HEK293 (cell line): ENCODE data around the gene ANKRD37.

Experiments
- ATF2 ChIP-seq: fragments of 450-650 bp; formaldehyde crosslinking; IDR thresholded peaks from 2 replicates; pipeline ENCODE4 v1.5.1; 2016; ENCODE audit warnings: missing biosample characterization, missing genetic modification characterization, low read depth
- EGR2 ChIP-seq: fragments of 450-650 bp; formaldehyde crosslinking; IDR thresholded peaks from 2 replicates; pipeline ENCODE4 v1.5.1; 2016; ENCODE audit warnings: low read depth, missing biosample characterization, missing genetic modification characterization
- HIC1 ChIP-seq: fragments of 450-650 bp; formaldehyde crosslinking; IDR thresholded peaks from 2 replicates; pipeline ENCODE4 v1.5.1; 2016; ENCODE audit warnings: missing biosample characterization, missing genetic modification characterization
- HOXC10 ChIP-seq: sonication (generic); formaldehyde crosslinking; IDR thresholded peaks from 2 replicates; pipeline ENCODE4 v1.8.1; 2023; ENCODE audit warnings: mild to moderate bottlenecking, missing genetic modification reagents
- OSR2 ChIP-seq: fragments of 450-650 bp; formaldehyde crosslinking; IDR thresholded peaks from 2 replicates; pipeline ENCODE4 v1.5.1; 2016; ENCODE audit warnings: missing biosample characterization, missing genetic modification characterization
- PRDM1 ChIP-seq: fragments of 450-650 bp; formaldehyde crosslinking; IDR thresholded peaks from 2 replicates; pipeline ENCODE4; 2016; ENCODE audit warnings: missing biosample characterization, missing genetic modification characterization
- SETDB1 ChIP-seq: IDR thresholded peaks from one replicate; pipeline ENCODE4 v1.6.1; 2017; ENCODE audit warnings: mild to moderate bottlenecking, low read length, moderate library complexity, mixed read lengths; ENCODE audit not compliant: insufficient read length
- WT1 ChIP-seq: fragments of 450-650 bp; formaldehyde crosslinking; IDR thresholded peaks from 2 replicates; pipeline ENCODE4 v1.5.1; 2016; ENCODE audit warnings: missing biosample characterization, missing genetic modification characterization
- ZBTB20 ChIP-seq: fragments of 450-650 bp; formaldehyde crosslinking; IDR thresholded peaks from 2 replicates; pipeline ENCODE4 v1.5.1; 2016; ENCODE audit warnings: missing biosample characterization, missing genetic modification characterization
- ZNF132 ChIP-seq: fragments of 450-650 bp; formaldehyde crosslinking; IDR thresholded peaks from 2 replicates; pipeline ENCODE4 v1.5.1; 2017; ENCODE audit warnings: missing biosample characterization, missing genetic modification characterization, borderline replicate concordance
- ZNF148 ChIP-seq: fragments of 450-650 bp; formaldehyde crosslinking; IDR thresholded peaks from 2 replicates; pipeline ENCODE4 v1.5.0; 2017; ENCODE audit warnings: missing biosample characterization, missing genetic modification characterization, borderline replicate concordance
- ZNF26 ChIP-seq: fragments of 450-650 bp; formaldehyde crosslinking; IDR thresholded peaks from 2 replicates; pipeline ENCODE4 v1.5.1; 2016; ENCODE audit warnings: missing biosample characterization, missing genetic modification characterization
- ZNF302 ChIP-seq: fragments of 450-650 bp; formaldehyde crosslinking; IDR thresholded peaks from 2 replicates; pipeline ENCODE4 v1.5.1; 2016; ENCODE audit warnings: missing biosample characterization, missing genetic modification characterization, low read depth
- ZNF335 ChIP-seq: fragments of 450-650 bp; formaldehyde crosslinking; conservative IDR thresholded peaks from 2 replicates; pipeline ENCODE4 v1.5.1; 2016; ENCODE audit warnings: missing biosample characterization, missing genetic modification characterization
- ZNF416 ChIP-seq: fragments of 450-650 bp; formaldehyde crosslinking; IDR thresholded peaks from 2 replicates; pipeline ENCODE4 v1.5.1; 2016; ENCODE audit warnings: missing biosample characterization, missing genetic modification characterization
- ZNF48 ChIP-seq: fragments of 450-650 bp; formaldehyde crosslinking; IDR thresholded peaks from 2 replicates; pipeline ENCODE4 v1.5.1; 2016; ENCODE audit warnings: missing biosample characterization, missing genetic modification characterization
- ZNF510 ChIP-seq: fragments of 450-650 bp; formaldehyde crosslinking; IDR thresholded peaks from 2 replicates; pipeline ENCODE4 v1.5.1; 2018; ENCODE audit warnings: mild to moderate bottlenecking, missing genetic modification characterization, missing biosample characterization; ENCODE audit not compliant: insufficient replicate concordance
- ZNF518A ChIP-seq: fragments of 450-650 bp; formaldehyde crosslinking; conservative IDR thresholded peaks from 2 replicates; pipeline ENCODE4 v1.5.1; 2016; ENCODE audit warnings: low read depth, missing biosample characterization, missing genetic modification characterization
- ZNF521 ChIP-seq: fragments of 450-650 bp; formaldehyde crosslinking; IDR thresholded peaks from 2 replicates; pipeline ENCODE4 v1.5.1; 2017; ENCODE audit warnings: missing biosample characterization, mild to moderate bottlenecking, missing genetic modification characterization
- ZNF530 ChIP-seq: fragments of 450-650 bp; formaldehyde crosslinking; IDR thresholded peaks from 2 replicates; pipeline ENCODE4 v1.5.1; 2016; ENCODE audit warnings: low read depth, missing biosample characterization, missing genetic modification characterization
- ZNF624 ChIP-seq: fragments of 450-650 bp; formaldehyde crosslinking; IDR thresholded peaks from 2 replicates; pipeline ENCODE4 v1.5.1; 2017; ENCODE audit warnings: missing biosample characterization, missing genetic modification characterization
- ZNF639 ChIP-seq: fragments of 450-650 bp; formaldehyde crosslinking; IDR thresholded peaks from 2 replicates; pipeline ENCODE4 v1.5.1; 2016; ENCODE audit warnings: missing biosample characterization, missing genetic modification characterization
- ZNF701 ChIP-seq: fragments of 450-650 bp; formaldehyde crosslinking; IDR thresholded peaks from 2 replicates; pipeline ENCODE4 v1.5.1; 2016; ENCODE audit warnings: missing biosample characterization, missing genetic modification characterization
- ZNF776 ChIP-seq: fragments of 450-650 bp; formaldehyde crosslinking; IDR thresholded peaks from 2 replicates; pipeline ENCODE4 v1.5.0; 2017; ENCODE audit warnings: missing biosample characterization, missing genetic modification characterization, borderline replicate concordance
- ZNF785 ChIP-seq: fragments of 450-650 bp; formaldehyde crosslinking; IDR thresholded peaks from 2 replicates; pipeline ENCODE4 v1.5.1; 2016; ENCODE audit warnings: missing biosample characterization, missing genetic modification characterization

Gene ANKRD37

GRCh38 chr4:185395956-185396723 lies 501 bp upstream of the ANKRD37 start (continued):
- TF ChIP-seq WT1 (tag by site-specific recombination) (peak; percentile 15; the same call in 1 of the 2 replicates), ZNF624 (tag by site-specific recombination) (no peak), ZNF132 (tag by site-specific recombination) (no peak), ZNF518A (tag by site-specific recombination) (no peak), ZNF335 (tag by site-specific recombination) (peak; percentile 74), ZNF302 (tag by site-specific recombination) (no peak), HIC1 (tag by site-specific recombination) (peak; percentile 62), ZNF521 (tag by site-specific recombination) (no peak), ZNF26 (no peak), ATF2 (tag by site-specific recombination) (peak; percentile 3), ZNF701 (no peak), OSR2 (tag by site-specific recombination) (peak; percentile 62), HOXC10 (CRISPR knock-in tag) (no peak), ZNF776 (no peak), ZBTB20 (peak; percentile 80), ZNF639 (tag by site-specific recombination) (no peak), ZNF416 (no peak), PRDM1 (tag by site-specific recombination) (0 out of 2 replicates have a peak, but pooled peaks have one; percentile 1), SETDB1 (no peak), ZNF785 (tag by site-specific recombination) (peak; percentile 73; the same call in 1 of the 2 replicates), ZNF148 (tag by site-specific recombination) (no peak), EGR2 (tag by site-specific recombination) (peak; percentile 40; the same call in 1 of the 2 replicates), ZNF510 (tag by site-specific recombination) (no peak), ZNF48 (tag by site-specific recombination) (no peak), ZNF530 (tag by site-specific recombination) (no peak)
